HepG2 (cell line): Measurements from ENCODE around the gene NEK9. TPM values are rescaled to one million over a fixed set of nuclear protein-coding genes. Genes with fewer than 3 reads are reported as not detected.
A peak's percentile ranks its signal among the peaks of the same experiment; 100 is the strongest.

ENCODE experiments used
- ATAC-seq: fragments of 200-7000 bp; cut with Tn5 transposase; 3 replicates; pipeline ENCODE4 v1.9.1; 2020; ENCODE audit warnings: mild to moderate bottlenecking, moderate library complexity
- BruUV-seq: library from RNA; stranded (reverse); fragments of 400-500 nt; replicated peaks from 2 replicates; lab custom pipeline; 2021; lab: Mats Ljungman, UMichigan
- CTCF ChIA-PET: fragments of 300-600 bp; formaldehyde crosslinking; extraction: SDS; loops from one replicate; lab custom pipeline; 2021; ENCODE audit warnings: low total read pairs, inconsistent platforms, low intra/inter-chr PET ratio; lab: Yijun Ruan, JAX
- POLR2A ChIA-PET: fragments of 350-600 bp; sonication (Branson Sonifier 250); formaldehyde crosslinking; loops from one replicate; lab custom pipeline; 2020; ENCODE audit warnings: antibody characterized with exemption, inconsistent platforms; lab: Yijun Ruan, JAX
- DNase-seq: peaks from one replicate; pipeline ENCODE4 v3.0.0-alpha.2; 2015; ENCODE audit warnings: low spot score
- FAIRE-seq: peaks from 3 replicates; lab custom pipeline; 2011; peaks lifted over from hg19 to GRCh38; lab: Jason Lieb, UNC
- H2AFZ ChIP-seq: one replicate; pipeline ENCODE4 v1.6.1; 2011; ENCODE audit warnings: low read length, inconsistent platforms
- H3K27ac ChIP-seq: fragments of 300-600 bp; 3 replicates; pipeline ENCODE4 v1.8.0; 2011; ENCODE audit warnings: mixed run types, mild to moderate bottlenecking, mixed read lengths, low read length, inconsistent platforms; ENCODE audit not compliant: insufficient read depth; ENCODE audit errors: extremely low read length
- H3K27me3 ChIP-seq, 2 experiments: fragments of 200-600 bp in 1 of 2; 2 replicates in 1 of 2; 3 replicates in 1 of 2; pipeline versions ENCODE4 v1.6.0 to v1.8.0; 2011; ENCODE audit warnings: low read length in 2 of 2, mild to moderate bottlenecking in 2 of 2, moderate library complexity in 2 of 2, inconsistent platforms in 1 of 2; ENCODE audit not compliant: insufficient read depth in 2 of 2, control insufficient read depth in 1 of 2
- H3K36me3 ChIP-seq, 2 experiments: fragments of 200-600 bp in 1 of 2; replicated peaks in 1 of 2; 2 replicates in 1 of 2; 3 replicates in 1 of 2; pipeline versions ENCODE4 v1.5.1 to v1.8.0; 2011; ENCODE audit warnings: low read length in 2 of 2, inconsistent platforms in 1 of 2; ENCODE audit not compliant: insufficient read depth in 2 of 2, control insufficient read depth in 1 of 2
- H3K4me1 ChIP-seq: 2 replicates; pipeline ENCODE4 v1.5.1; 2012; ENCODE audit warnings: low read length, inconsistent platforms; ENCODE audit not compliant: insufficient read depth
- H3K4me2 ChIP-seq: 2 replicates; pipeline ENCODE4 v1.6.0; 2011; ENCODE audit warnings: low read depth, low read length, inconsistent platforms
- H3K4me3 ChIP-seq, 3 experiments: fragments of 200-600 bp in 1 of 3; sonication (generic), shearing (Covaris generic) in 1 of 3; replicated peaks in 1 of 3; 2 replicates each; pipeline ENCODE4 v1.5.1; 2011 to 2016; ENCODE audit warnings: low read length in 3 of 3, inconsistent platforms in 2 of 3, low read depth in 2 of 3, mild to moderate bottlenecking in 2 of 3, control low read depth in 1 of 3, mixed read lengths in 1 of 3; ENCODE audit not compliant: insufficient read depth in 1 of 3
- H3K79me2 ChIP-seq: one replicate; pipeline ENCODE4 v1.6.1; 2011; ENCODE audit warnings: low read length, inconsistent platforms; ENCODE audit not compliant: insufficient read depth
- H3K9ac ChIP-seq: 2 replicates; pipeline ENCODE4 v1.6.0; 2011; ENCODE audit warnings: mild to moderate bottlenecking, low read depth, low read length, inconsistent platforms; ENCODE audit not compliant: insufficient read depth
- H3K9me3 ChIP-seq: 2 replicates; pipeline ENCODE4 v1.5.1; 2012; ENCODE audit warnings: mild to moderate bottlenecking, low read length
- H4K20me1 ChIP-seq: 2 replicates; pipeline ENCODE4 v1.6.0; 2011; ENCODE audit warnings: inconsistent platforms, mild to moderate bottlenecking, low read length, moderate library complexity; ENCODE audit not compliant: insufficient read depth
- CHCHD3 ChIP-seq: sonication (generic); formaldehyde crosslinking; IDR thresholded peaks from 2 replicates; pipeline ENCODE4 v1.8.0; 2022; ENCODE audit warnings: mild to moderate bottlenecking, missing genetic modification reagents, moderate library complexity
- FOXA1 ChIP-seq, 2 experiments: fragments of 450-650 bp in 1 of 2; sonication (generic) in 1 of 2; formaldehyde crosslinking in 1 of 2; IDR thresholded peaks; 2 replicates each; pipeline versions ENCODE4 v1.4.0 to v1.6.1; 2016 to 2020; ENCODE audit warnings: missing genetic modification reagents in 1 of 2
- HES4 ChIP-seq: sonication (generic); formaldehyde crosslinking; IDR thresholded peaks from 2 replicates; pipeline ENCODE4 v1.9.0; 2021; ENCODE audit warnings: mild to moderate bottlenecking, missing genetic modification reagents, borderline replicate concordance
- KDM2A ChIP-seq: sonication (generic); formaldehyde crosslinking; IDR thresholded peaks from 2 replicates; pipeline ENCODE4 v1.4.0; 2020; ENCODE audit warnings: low read depth, missing genetic modification reagents, borderline replicate concordance
- NR2F6 ChIP-seq, 2 experiments: IDR thresholded peaks; 2 replicates each; pipeline ENCODE4 v1.6.1; 2016; ENCODE audit warnings: antibody characterized with exemption in 1 of 2, mild to moderate bottlenecking in 1 of 2
- POLR2A ChIP-seq, 2 experiments: IDR thresholded peaks; 2 replicates each; pipeline ENCODE4 v1.6.1; 2011; ENCODE audit warnings: low read depth in 2 of 2, low read length in 2 of 2, mild to moderate bottlenecking in 1 of 2, moderate library complexity in 1 of 2; ENCODE audit not compliant: insufficient read depth in 1 of 2
- PRPF4 ChIP-seq: fragments of 200-400 bp; formaldehyde crosslinking; IDR thresholded peaks from 2 replicates; pipeline ENCODE4 v1.6.1; 2016; ENCODE audit warnings: low read length, low read depth; ENCODE audit not compliant: poor library complexity, severe bottlenecking
- SAP130 ChIP-seq: IDR thresholded peaks from 2 replicates; pipeline ENCODE4 v1.6.1; 2016; ENCODE audit warnings: low read depth
- SMAD3 ChIP-seq: sonication (generic); formaldehyde crosslinking; IDR thresholded peaks from 2 replicates; pipeline ENCODE4 v1.4.0; 2020; ENCODE audit warnings: missing genetic modification reagents
- ZBTB20 ChIP-seq: sonication (generic); formaldehyde crosslinking; IDR thresholded peaks from 2 replicates; pipeline ENCODE4 v1.8.1; 2023; ENCODE audit warnings: missing genetic modification reagents, low read depth, mild to moderate bottlenecking, borderline replicate concordance
- WGBS: methylation state at CpG from one replicate; pipeline ENCODE4 v1.1.6; 2017; ENCODE audit warnings: low lambda C conversion rate; 5-methylcytosine and 5-hydroxymethylcytosine counted together
- in situ Hi-C: cut with HindIII; loops from 2 replicates; pipeline ENCODE4 v1.10.0; 2017; ENCODE audit warnings: low pct_unique_long_range_greater_than_20kb; ENCODE audit not compliant: extremely low pct_ligation_motif_present
- intact Hi-C: fragments of 100-400 bp; cut with micrococcal nuclease; formaldehyde crosslinking; loops from one replicate; pipeline ENCODE4 v1.10.0; 2022; ENCODE audit not compliant: unreplicated experiment
- polyA plus RNA-seq, 8 experiments: library from polyadenylated mRNA; depleted of rRNA in 3 of 8; stranded (reverse) in 7 of 8; unstranded in 1 of 8; fragments of >200 nt; fragmentation: Illumina TruSeq in 4 of 8; extraction: Trizol in 4 of 8; gene quantifications; 2 replicates each; pipeline versions ENCODE4 v1.2.1 to v1.2.3, GENCODE V29; 2011 to 2016; ENCODE audit warnings: low read depth in 4 of 8, missing spikeins in 1 of 8, mixed read lengths in 1 of 8; ENCODE audit not compliant: insufficient read depth in 1 of 8
- total RNA-seq, 5 experiments: library from RNA; depleted of rRNA; stranded (reverse); fragments of >200 nt; fragmentation: Illumina TruSeq; extraction: Trizol; gene quantifications; 2 replicates each; pipeline ENCODE4 v1.2.3, GENCODE V29; 2016; ENCODE audit warnings: low read depth in 1 of 5
- TF ChIP-seq, protein P1 (sequence below): sonication (generic); formaldehyde crosslinking; IDR thresholded peaks from one replicate; pipeline ENCODE4 v1.5.1; 2020; ENCODE audit warnings: mild to moderate bottlenecking, missing genetic modification reagents; ENCODE audit errors: not compliant biosample characterization

The NEK9 gene
- total and polyA plus RNA-seq, 2 of the 13 experiments (the other 11 are each of a cell fraction or from before 2014, with no cell fraction given), result 16.5 to 27.3 TPM

DNA sequence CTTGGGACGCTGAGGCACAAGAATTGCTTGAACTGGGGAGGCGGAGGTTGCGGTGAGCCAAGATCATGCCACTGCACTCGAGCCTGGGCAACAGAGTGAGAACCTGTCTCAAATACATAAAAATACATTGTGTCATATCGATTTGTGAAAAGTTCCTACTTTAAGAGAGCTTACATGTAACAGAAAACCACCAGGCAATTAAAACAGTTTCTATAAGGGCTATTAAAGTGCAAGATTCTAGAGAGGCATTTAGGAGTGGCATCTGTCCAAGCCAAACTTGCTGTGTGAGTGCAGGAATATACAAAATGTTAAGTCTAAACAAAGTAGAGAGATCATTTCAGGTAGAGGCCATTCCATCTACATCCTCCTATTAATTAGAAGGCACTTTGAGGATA lies 1.7 kb upstream of the NEK9 start (continued):
- TF ChIP-seq ZBTB20 (CRISPR knock-in tag), result no peak
- no peak for TF ChIP-seq POLR2A (IDR thresholded peaks at IDR 0.05; ENCODE audit: insufficient read depth in 1 of 2, low read depth in 2 of 2, low read length in 2 of 2)

DNA sequence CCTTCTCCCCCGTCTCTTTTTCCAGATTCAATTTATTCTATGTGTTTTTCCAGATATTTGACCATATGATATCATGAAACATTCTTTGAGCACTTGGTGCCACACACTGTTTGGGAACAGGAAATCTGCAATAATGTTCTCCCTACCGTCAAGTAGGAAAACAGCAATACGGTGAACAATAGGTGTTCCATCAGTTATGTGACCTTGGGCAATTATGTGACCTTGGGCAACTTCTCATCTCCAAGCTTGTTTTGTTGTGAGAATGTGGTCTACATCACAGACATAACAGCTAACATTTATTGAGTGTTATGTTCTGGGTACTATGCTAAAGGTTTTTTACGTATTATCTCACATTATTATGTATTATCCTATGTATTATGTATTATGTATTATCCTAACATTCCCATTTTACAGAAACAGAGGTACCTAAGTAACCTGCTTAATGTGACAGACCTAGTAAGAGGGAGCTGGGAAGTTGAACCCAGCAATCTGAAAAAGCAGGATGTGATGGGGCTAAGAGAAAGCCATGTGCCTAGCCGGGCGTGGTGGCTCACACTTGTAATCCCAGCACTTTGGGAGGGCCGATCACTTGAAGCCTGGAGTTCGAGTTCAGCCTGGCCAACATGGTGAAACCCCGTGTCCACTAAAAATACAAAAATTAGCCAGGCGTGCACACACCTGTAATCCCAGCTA lies 1.2 kb upstream of the NEK9 start:
- intact Hi-C loops (no loop called here), in situ Hi-C loops (loop anchor here (10.0 kb wide), 1 partner anchor 357 kb away; no protein-coding TSS in a partner anchor)
- Histone ChIP-seq H3K9me3 (no peaks in the 10 kb centered on the region), H3K4me1 (peaks cover 26% of the 10 kb centered on the region), H3K4me2 (peak overlapping the region; percentile 87), H3K4me3 (peak overlapping the region; percentile 83 to 90 (median 84); a peak in 5 of 6 replicates), H3K27ac (peak overlapping the region; percentile 95), H3K79me2 (peaks cover 26% of the 10 kb centered on the region), H3K27me3 (no peaks in the 10 kb centered on the region; a peak in 1 of 5 replicates), H3K36me3 (no peaks in the 10 kb centered on the region; a peak in 1 of 5 replicates), H3K9ac (peak overlapping the region; percentile 96), H2AFZ (no peak overlapping the region), H4K20me1 (no peaks in the 10 kb centered on the region)
- no TSS peak for BruUV-seq
- ChIA-PET CTCF (no interaction called here), POLR2A (interaction anchor here (1.2 to 2.3 kb wide), 2 partner anchors 131 to 167 kb away, joined by 4 to 14 read pairs; no protein-coding TSS in a partner anchor)
- 54% methylated on average over 6 of the region's 10 CpGs for WGBS
- peak; percentile 51 for DNase-seq
- FAIRE-seq, result peak; percentile 4
- no peak for ATAC-seq
- TF ChIP-seq SMAD3 (CRISPR knock-in tag), result no peak
- TF ChIP-seq, protein P1, sequence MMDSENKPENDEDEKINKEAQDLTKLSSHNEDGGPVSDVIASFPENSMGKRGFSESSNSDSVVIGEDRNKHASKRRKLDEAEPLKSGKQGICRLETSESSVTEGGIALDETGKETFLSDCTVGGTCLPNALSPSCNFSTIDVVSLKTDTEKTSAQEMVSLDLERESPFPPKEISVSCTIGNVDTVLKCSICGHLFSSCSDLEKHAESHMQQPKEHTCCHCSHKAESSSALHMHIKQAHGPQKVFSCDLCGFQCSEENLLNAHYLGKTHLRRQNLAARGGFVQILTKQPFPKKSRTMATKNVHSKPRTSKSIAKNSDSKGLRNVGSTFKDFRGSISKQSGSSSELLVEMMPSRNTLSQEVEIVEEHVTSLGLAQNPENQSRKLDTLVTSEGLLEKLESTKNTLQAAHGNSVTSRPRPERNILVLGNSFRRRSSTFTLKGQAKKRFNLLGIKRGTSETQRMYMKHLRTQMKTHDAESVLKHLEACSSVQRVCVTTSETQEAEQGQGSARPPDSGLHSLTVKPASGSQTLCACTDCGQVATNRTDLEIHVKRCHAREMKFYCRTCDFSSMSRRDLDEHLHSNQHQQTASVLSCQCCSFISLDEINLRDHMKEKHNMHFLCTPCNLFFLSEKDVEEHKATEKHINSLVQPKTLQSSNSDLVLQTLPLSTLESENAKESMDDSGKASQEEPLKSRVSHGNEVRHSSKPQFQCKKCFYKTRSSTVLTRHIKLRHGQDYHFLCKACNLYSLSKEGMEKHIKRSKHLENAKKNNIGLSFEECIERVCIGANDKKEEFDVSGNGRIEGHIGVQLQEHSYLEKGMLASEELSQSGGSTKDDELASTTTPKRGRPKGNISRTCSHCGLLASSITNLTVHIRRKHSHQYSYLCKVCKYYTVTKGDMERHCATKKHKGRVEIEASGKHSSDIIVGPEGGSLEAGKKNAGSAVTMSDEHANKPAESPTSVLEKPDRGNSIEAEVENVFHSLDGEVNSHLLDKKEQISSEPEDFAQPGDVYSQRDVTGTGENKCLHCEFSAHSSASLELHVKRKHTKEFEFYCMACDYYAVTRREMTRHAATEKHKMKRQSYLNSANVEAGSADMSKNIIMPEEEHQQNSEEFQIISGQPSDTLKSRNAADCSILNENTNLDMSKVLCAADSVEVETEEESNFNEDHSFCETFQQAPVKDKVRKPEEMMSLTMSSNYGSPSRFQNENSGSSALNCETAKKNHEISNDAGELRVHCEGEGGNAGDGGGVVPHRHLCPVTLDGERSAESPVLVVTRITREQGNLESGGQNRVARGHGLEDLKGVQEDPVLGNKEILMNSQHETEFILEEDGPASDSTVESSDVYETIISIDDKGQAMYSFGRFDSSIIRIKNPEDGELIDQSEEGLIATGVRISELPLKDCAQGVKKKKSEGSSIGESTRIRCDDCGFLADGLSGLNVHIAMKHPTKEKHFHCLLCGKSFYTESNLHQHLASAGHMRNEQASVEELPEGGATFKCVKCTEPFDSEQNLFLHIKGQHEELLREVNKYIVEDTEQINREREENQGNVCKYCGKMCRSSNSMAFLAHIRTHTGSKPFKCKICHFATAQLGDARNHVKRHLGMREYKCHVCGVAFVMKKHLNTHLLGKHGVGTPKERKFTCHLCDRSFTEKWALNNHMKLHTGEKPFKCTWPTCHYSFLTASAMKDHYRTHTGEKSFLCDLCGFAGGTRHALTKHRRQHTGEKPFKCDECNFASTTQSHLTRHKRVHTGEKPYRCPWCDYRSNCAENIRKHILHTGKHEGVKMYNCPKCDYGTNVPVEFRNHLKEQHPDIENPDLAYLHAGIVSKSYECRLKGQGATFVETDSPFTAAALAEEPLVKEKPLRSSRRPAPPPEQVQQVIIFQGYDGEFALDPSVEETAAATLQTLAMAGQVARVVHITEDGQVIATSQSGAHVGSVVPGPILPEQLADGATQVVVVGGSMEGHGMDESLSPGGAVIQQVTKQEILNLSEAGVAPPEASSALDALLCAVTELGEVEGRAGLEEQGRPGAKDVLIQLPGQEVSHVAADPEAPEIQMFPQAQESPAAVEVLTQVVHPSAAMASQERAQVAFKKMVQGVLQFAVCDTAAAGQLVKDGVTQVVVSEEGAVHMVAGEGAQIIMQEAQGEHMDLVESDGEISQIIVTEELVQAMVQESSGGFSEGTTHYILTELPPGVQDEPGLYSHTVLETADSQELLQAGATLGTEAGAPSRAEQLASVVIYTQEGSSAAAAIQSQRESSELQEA (CRISPR knock-in tag), result no peak
- peak; percentile 31; the same call in 1 of the 2 replicates for TF ChIP-seq SAP130 (CRISPR knock-in tag)
- no peak for TF ChIP-seq HES4 (CRISPR knock-in tag)
- no peak for TF ChIP-seq CHCHD3
- TF ChIP-seq PRPF4, result no peak
- no peak for TF ChIP-seq KDM2A
- TF ChIP-seq NR2F6 (IDR thresholded peaks at IDR 0.05), result no peak
- TF ChIP-seq NR2F6 (CRISPR knock-in tag; IDR thresholded peaks at IDR 0.05), result peak; percentile 26; the same call in 1 of the 2 replicates
- TF ChIP-seq FOXA1 (IDR thresholded peaks at IDR 0.05), result no peak
- no peak for TF ChIP-seq FOXA1 (CRISPR knock-in tag; IDR thresholded peaks at IDR 0.05)
